GM19395 (cell line): Measurements from ENCODE around the gene VAMP2.

Experiments used
- ATAC-seq: cut with Tn5 transposase; IDR thresholded peaks from one replicate; pipeline ENCODE4 v1.9.1; 2021; ENCODE audit warnings: mild to moderate bottlenecking, moderate library complexity; ENCODE audit not compliant: unreplicated experiment

VAMP2 gene

GRCh38 chr17:8155996-8156245 is 6.8 kb downstream of the VAMP2 start:
- ATAC-seq: no peak

- ATAC-seq: no peak
These were observed 7.3 kb downstream of the VAMP2 start for GRCh38 chr17:8155231-8155995.

GRCh38 chr17:8154608-8155155 is 8.1 kb downstream of the VAMP2 start:
- ATAC-seq: no peak

GRCh38 chr17:8153957-8154607 is 8.7 kb downstream of the VAMP2 start:
- ATAC-seq: no peak

GRCh38 chr17:8153525-8153956 is 9.2 kb downstream of the VAMP2 start:
- ATAC-seq: no peak

- no peak for ATAC-seq
These were observed 9.7 kb downstream of the VAMP2 start for GRCh38 chr17:8153031-8153451.

- ATAC-seq: no peak
These were observed 10.5 kb downstream of the VAMP2 start, which contains the start of gene PER1 for GRCh38 chr17:8152112-8152775. Gene PER1 (minus strand): TSS chr17:8152404. CDS start chr17:8150706, 1,698 bp downstream.

- ATAC-seq: no peak
These were observed 11.1 kb downstream of the VAMP2 start for GRCh38 chr17:8151641-8152111.

- ATAC-seq: peak; percentile 48
These were observed 11.6 kb downstream of the VAMP2 start for GRCh38 chr17:8151120-8151640.

- ATAC-seq: no peak
These were observed 12.3 kb downstream of the VAMP2 start for GRCh38 chr17:8150194-8151119.

GRCh38 chr17:8149419-8150193 is 13.1 kb downstream of the VAMP2 start:
- no peak for ATAC-seq

GRCh38 chr17:8148560-8148959 is 14.2 kb downstream of the VAMP2 start:
- ATAC-seq: no peak

GRCh38 chr17:8147805-8148404 is 14.8 kb downstream of the VAMP2 start:
- no peak for ATAC-seq

GRCh38 chr17:8147141-8147804 is 15.5 kb downstream of the VAMP2 start:
- no peak for ATAC-seq

- no peak for ATAC-seq
These were observed 16.2 kb downstream of the VAMP2 start for GRCh38 chr17:8146381-8147140.

GRCh38 chr17:8145811-8146210 is 16.9 kb downstream of the VAMP2 start:
- no peak for ATAC-seq

GRCh38 chr17:8144401-8145231 is 18.1 kb downstream of the VAMP2 start:
- no peak for ATAC-seq
